Tibial nerve (tissue), 4 donors: ENCODE data around the gene VSIG8. TPM values are rescaled to one million over a fixed set of nuclear protein-coding genes. Genes with fewer than 3 reads are reported as not detected.

ENCODE experiments used
- DNase-seq, 2 donors: peaks; one replicate each; pipeline ENCODE4 v3.0.0-alpha.2; 2019; ENCODE audit warnings: low spot score in 2 of 2
- H3K27ac ChIP-seq, 4 donors: fragments of 200-600 bp; sonication (generic) in 3 of 4; one replicate each; pipeline ENCODE4 v1.5.1; 2017 to 2019; ENCODE audit warnings: mild to moderate bottlenecking in 1 of 4
- H3K27me3 ChIP-seq, 2 donors: fragments of 200-600 bp; sonication (generic) in 1 of 2; one replicate each; pipeline versions ENCODE4 v1.5.1 to v1.6.0; 2017 to 2019
- H3K36me3 ChIP-seq, 3 donors: fragments of 200-600 bp; sonication (generic); one replicate each; pipeline ENCODE4 v1.5.1; 2018 to 2019
- H3K4me1 ChIP-seq, 4 donors: fragments of 200-600 bp; sonication (generic) in 3 of 4; one replicate each; pipeline ENCODE4 v1.5.1; 2017 to 2019
- H3K4me3 ChIP-seq, 4 donors: fragments of 200-600 bp; sonication (generic) in 3 of 4; one replicate each; pipeline ENCODE4 v1.5.1; 2017 to 2019; ENCODE audit warnings: mild to moderate bottlenecking in 1 of 4, moderate library complexity in 1 of 4
- H3K9me3 ChIP-seq, 4 donors: fragments of 200-600 bp; sonication (generic) in 3 of 4; one replicate each; pipeline ENCODE4 v1.5.1; 2017 to 2019
- EP300 ChIP-seq, 2 donors: sonication (generic); formaldehyde crosslinking; IDR thresholded peaks; one replicate each; pipeline ENCODE4 v1.6.1; 2017; ENCODE audit warnings: antibody characterized with exemption in 2 of 2, mild to moderate bottlenecking in 1 of 2
- POLR2A ChIP-seq, 2 donors: fragments of 450-650 bp; IDR thresholded peaks; one replicate each; pipeline ENCODE4 v1.6.1; 2017; ENCODE audit warnings: antibody characterized with exemption in 2 of 2, mild to moderate bottlenecking in 2 of 2, moderate library complexity in 2 of 2
- WGBS, 2 donors: methylation state at CpG; one replicate each; pipeline ENCODE4 v1.1.5; 2018; 5-methylcytosine and 5-hydroxymethylcytosine counted together
- total RNA-seq, 4 donors: library from RNA; depleted of rRNA; stranded (reverse); fragments of >200 nt; gene quantifications; one replicate each; pipeline ENCODE4 v1.1.0, GENCODE V29; 2016
- TF ChIP-seq, protein P1 (sequence below), 5 experiments: fragments of 200-600 bp in 3 of 5; fragments of 450-650 bp in 2 of 5; sonication (generic) in 3 of 5; IDR thresholded peaks; one replicate each; pipeline ENCODE4 v1.5.1; 2016 to 2019; ENCODE audit warnings: antibody characterized with exemption in 5 of 5, mild to moderate bottlenecking in 3 of 5, moderate library complexity in 2 of 5

The VSIG8 gene
- total RNA-seq, 4 donors from 2014 or later: 0.20 TPM; not detected in 3

DNA sequence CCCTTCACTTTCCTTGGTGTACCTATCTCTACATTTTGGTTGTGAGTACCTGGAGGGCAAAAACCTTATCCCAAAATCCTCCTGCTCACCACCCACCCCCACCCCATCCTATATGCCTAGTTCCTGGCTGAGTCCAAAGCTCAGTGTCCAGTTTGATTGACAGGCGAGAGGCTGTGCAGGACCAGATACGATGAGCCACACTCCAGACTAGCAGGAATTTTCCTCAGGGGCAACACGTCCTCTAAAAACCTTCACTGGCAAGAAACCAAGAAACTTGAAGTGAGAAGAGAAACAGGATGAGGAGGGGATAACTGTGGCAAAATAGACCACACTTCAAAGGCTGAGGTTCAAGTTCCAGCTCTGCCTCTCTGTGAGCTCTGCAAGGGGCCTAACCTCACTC is 36.9 kb downstream of the VSIG8 start:
- H3K27me3 ChIP-seq: peaks cover 0 to 13% of the 10 kb centered on the region in 2 donors
- no peaks in the 10 kb centered on the region for H3K9me3 ChIP-seq
- DNase-seq: no peak
- no peak overlapping the region for H3K27ac ChIP-seq
- H3K4me3 ChIP-seq: no peak overlapping the region
- TF ChIP-seq, protein P1, sequence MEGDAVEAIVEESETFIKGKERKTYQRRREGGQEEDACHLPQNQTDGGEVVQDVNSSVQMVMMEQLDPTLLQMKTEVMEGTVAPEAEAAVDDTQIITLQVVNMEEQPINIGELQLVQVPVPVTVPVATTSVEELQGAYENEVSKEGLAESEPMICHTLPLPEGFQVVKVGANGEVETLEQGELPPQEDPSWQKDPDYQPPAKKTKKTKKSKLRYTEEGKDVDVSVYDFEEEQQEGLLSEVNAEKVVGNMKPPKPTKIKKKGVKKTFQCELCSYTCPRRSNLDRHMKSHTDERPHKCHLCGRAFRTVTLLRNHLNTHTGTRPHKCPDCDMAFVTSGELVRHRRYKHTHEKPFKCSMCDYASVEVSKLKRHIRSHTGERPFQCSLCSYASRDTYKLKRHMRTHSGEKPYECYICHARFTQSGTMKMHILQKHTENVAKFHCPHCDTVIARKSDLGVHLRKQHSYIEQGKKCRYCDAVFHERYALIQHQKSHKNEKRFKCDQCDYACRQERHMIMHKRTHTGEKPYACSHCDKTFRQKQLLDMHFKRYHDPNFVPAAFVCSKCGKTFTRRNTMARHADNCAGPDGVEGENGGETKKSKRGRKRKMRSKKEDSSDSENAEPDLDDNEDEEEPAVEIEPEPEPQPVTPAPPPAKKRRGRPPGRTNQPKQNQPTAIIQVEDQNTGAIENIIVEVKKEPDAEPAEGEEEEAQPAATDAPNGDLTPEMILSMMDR (IDR thresholded peaks at IDR 0.05): no peak
- TF ChIP-seq POLR2A (IDR thresholded peaks at IDR 0.05): no peak
- TF ChIP-seq EP300 (IDR thresholded peaks at IDR 0.05): no peak
- WGBS, 2 donors: 57 to 59% methylated on average over 3 of the region's 3 CpGs
- no peaks in the 10 kb centered on the region for H3K36me3 ChIP-seq
- peaks cover 0 to 6% (median 0%) of the 10 kb centered on the region in 4 donors for H3K4me1 ChIP-seq

DNA sequence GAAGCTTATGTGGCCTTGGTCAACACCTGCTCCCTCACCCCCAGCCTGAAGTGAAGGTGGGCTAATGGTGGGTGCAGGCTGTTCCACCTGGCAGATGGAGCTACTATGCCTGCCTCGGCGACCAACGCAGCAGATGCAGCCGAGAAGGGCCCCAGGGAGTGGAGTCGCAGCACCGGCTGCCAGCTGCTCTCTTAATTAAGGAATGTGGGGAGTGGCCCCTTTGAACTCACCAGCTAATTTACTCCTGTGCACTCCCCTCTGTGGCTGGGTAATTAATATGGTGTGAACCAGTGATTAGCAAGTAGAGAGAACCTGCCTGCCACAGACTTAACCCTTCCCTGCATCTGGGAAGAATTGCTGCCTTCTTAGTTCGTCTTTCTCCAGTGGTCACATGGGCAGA is 39.1 kb downstream of the VSIG8 start:
- 14 to 18% methylated on average over 7 of the region's 7 CpGs for WGBS, 2 donors
- Histone ChIP-seq H3K4me3 (no peak overlapping the region), H3K36me3 (no peaks in the 10 kb centered on the region), H3K4me1 (no peaks in the 10 kb centered on the region), H3K27me3 (peaks cover 0 to 13% of the 10 kb centered on the region in 2 donors), H3K27ac (no peak overlapping the region), H3K9me3 (no peaks in the 10 kb centered on the region)
- TF ChIP-seq POLR2A (IDR thresholded peaks at IDR 0.05): no peak
- TF ChIP-seq, protein P1 (IDR thresholded peaks at IDR 0.05): no peak
- no peak for TF ChIP-seq EP300 (IDR thresholded peaks at IDR 0.05)
- DNase-seq: no peak

DNA sequence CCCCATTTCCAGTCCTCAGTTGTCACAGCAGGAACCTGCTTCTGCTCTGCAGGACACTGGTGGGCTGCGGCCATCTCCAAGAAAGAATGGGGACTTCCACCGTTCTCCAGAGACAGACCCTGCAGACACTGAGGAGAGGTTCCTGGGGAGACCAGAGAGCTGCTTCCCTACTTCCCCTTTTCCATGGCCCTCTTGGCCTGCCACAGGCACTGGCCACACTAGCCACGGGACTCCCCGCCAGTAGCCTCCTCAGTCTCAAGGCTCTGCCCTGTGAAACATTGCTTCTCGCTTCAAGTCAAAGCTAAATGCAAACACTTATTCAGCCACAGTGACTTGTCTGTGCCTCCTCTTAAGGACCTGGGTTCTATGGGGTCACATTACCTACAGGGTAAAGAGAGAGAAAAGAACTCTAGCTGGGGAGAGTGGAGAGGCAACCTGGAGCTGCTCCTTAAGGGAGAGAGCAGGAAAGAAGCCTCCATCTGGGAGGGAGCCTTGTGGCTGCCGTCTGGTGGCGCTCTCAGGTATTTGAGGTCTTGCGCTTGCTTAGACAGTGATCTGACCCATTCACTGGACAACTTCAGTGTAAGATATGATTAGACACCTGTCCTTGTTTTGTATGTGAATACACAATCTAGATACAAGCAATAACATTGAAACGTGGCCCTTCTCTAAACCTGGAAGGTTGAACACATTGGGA is 41.1 kb downstream of the VSIG8 start:
- H3K36me3 ChIP-seq: no peaks in the 10 kb centered on the region
- H3K4me1 ChIP-seq: no peaks in the 10 kb centered on the region
- WGBS, 2 donors: 76 to 77% methylated on average over 9 of the region's 9 CpGs
- no peak for DNase-seq
- no peak overlapping the region for H3K27ac ChIP-seq
- TF ChIP-seq EP300 (IDR thresholded peaks at IDR 0.05): no peak
- TF ChIP-seq, protein P1 (IDR thresholded peaks at IDR 0.05): no peak
- no peak for TF ChIP-seq POLR2A (IDR thresholded peaks at IDR 0.05)
- no peaks in the 10 kb centered on the region for H3K9me3 ChIP-seq
- no peak overlapping the region for H3K4me3 ChIP-seq
- peaks cover 0 to 13% of the 10 kb centered on the region in 2 donors for H3K27me3 ChIP-seq

DNA sequence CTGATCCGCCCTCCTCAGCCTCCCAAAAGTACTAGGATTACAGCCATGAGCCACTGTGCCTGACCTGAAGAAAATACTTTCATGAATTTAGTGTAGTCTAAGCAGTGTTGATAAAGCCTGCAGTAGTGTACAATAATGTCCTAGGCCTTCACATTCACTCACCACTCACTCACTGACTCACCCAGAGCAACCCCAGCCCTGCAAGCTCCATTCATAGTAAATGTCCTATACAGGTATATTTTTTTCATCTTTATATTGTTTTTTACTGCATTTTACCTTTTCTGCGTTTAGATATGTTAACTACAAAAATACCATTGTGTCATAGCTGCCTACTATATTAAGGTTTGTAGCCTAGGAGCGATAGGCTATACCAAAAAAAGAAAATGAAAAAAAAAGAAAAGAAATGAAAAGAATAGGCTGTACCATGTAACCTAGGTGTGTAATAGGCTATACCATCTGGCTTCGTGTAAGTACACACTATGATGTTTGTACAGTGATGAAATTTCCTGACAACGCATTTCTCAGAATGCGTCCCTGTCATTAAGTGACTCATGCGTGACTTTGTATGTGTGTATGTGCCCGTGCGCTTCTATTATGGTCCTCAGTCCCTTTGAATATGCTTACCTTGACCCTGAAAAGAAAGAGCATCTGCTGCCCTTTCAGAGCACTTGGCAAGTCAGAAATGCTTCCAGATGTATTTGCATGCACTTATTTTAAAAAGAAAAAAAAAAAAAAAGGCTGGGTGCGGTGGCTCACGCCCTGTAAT is 45.0 kb downstream of the VSIG8 start:
- Histone ChIP-seq H3K27ac (no peak overlapping the region), H3K4me3 (no peak overlapping the region), H3K27me3 (no peaks in the 10 kb centered on the region), H3K4me1 (no peaks in the 10 kb centered on the region), H3K36me3 (no peaks in the 10 kb centered on the region), H3K9me3 (no peaks in the 10 kb centered on the region)
- WGBS, 2 donors: 78 to 86% methylated on average over 11 of the region's 11 CpGs
- DNase-seq: no peak
- TF ChIP-seq, protein P1 (IDR thresholded peaks at IDR 0.05): no peak
- no peak for TF ChIP-seq EP300 (IDR thresholded peaks at IDR 0.05)
- no peak for TF ChIP-seq POLR2A (IDR thresholded peaks at IDR 0.05)

DNA sequence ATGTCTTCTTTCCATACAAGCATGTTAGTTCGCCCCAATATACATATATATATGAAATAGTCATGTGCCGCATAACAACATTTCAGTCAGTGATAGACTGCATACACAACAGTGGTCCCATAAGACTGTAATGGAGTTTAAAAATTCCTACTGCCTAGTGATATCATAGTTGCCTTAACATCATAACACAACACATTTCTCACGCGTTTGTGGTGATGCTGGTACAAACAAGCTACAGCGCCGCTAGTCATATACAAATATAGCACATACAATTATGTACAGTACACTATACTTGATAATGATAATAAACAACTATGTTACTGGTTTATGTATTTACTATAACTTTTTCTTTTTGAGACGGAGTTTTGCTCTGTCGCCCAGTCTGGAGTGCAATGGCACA is 46.5 kb downstream of the VSIG8 start:
- Histone ChIP-seq H3K36me3 (no peaks in the 10 kb centered on the region), H3K4me1 (no peaks in the 10 kb centered on the region), H3K27me3 (no peaks in the 10 kb centered on the region), H3K9me3 (no peaks in the 10 kb centered on the region), H3K27ac (no peak overlapping the region), H3K4me3 (no peak overlapping the region)
- DNase-seq: no peak
- TF ChIP-seq POLR2A (IDR thresholded peaks at IDR 0.05) (no peak), EP300 (IDR thresholded peaks at IDR 0.05) (no peak)
- TF ChIP-seq, protein P1 (IDR thresholded peaks at IDR 0.05): no peak
- 89 to 94% methylated on average over 8 of the region's 8 CpGs for WGBS, 2 donors
